Neural progenitor cell (in vitro differentiated cells): Measurements from ENCODE around the gene VSX2.

Experiments used
- EZH2 ChIP-seq: fragments of 200-600 bp; sonication (generic); IDR thresholded peaks from 2 replicates; pipeline ENCODE4 v1.6.1; 2017; ENCODE audit warnings: antibody characterized with exemption, mild to moderate bottlenecking, moderate library complexity
- EZH2phosphoT487 ChIP-seq: fragments of 200-600 bp; sonication (generic); IDR thresholded peaks from 2 replicates; pipeline ENCODE4 v1.6.1; 2017; ENCODE audit warnings: antibody characterized with exemption
- TF ChIP-seq, protein P1 (sequence below): fragments of 200-600 bp; sonication (generic); IDR thresholded peaks from 2 replicates; pipeline ENCODE4 v1.5.1; 2017; ENCODE audit warnings: antibody characterized with exemption, mild to moderate bottlenecking

DNA sequence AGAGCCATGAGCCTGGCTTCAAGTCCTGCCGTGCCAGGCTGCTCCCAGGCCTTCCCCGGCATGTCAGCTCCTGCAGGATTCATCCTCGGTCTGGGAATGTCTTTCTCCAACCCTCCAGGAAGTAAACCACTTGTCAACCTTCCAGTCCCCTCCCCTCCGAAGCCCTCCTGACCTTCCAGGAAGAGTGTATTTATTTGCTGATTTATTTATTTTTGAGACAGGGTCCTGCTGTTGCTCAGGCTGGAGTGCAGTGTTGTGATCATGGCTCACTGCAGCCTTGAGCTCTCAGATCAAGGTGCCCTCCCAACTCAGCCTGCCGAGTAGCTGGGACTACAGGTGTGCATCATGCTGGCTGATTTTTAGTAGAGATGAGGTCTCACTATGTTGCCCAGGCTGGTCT, 24.7 kb downstream of the VSX2 start:
- TF ChIP-seq, protein P1, sequence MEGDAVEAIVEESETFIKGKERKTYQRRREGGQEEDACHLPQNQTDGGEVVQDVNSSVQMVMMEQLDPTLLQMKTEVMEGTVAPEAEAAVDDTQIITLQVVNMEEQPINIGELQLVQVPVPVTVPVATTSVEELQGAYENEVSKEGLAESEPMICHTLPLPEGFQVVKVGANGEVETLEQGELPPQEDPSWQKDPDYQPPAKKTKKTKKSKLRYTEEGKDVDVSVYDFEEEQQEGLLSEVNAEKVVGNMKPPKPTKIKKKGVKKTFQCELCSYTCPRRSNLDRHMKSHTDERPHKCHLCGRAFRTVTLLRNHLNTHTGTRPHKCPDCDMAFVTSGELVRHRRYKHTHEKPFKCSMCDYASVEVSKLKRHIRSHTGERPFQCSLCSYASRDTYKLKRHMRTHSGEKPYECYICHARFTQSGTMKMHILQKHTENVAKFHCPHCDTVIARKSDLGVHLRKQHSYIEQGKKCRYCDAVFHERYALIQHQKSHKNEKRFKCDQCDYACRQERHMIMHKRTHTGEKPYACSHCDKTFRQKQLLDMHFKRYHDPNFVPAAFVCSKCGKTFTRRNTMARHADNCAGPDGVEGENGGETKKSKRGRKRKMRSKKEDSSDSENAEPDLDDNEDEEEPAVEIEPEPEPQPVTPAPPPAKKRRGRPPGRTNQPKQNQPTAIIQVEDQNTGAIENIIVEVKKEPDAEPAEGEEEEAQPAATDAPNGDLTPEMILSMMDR, result no peak
- no peak for TF ChIP-seq EZH2
- TF ChIP-seq EZH2phosphoT487, result no peak
